ENCODE data around the gene GDPD5.

GDPD5 gene
- total RNA-seq = 107 to 125 reads per million in 2 donors

DNA sequence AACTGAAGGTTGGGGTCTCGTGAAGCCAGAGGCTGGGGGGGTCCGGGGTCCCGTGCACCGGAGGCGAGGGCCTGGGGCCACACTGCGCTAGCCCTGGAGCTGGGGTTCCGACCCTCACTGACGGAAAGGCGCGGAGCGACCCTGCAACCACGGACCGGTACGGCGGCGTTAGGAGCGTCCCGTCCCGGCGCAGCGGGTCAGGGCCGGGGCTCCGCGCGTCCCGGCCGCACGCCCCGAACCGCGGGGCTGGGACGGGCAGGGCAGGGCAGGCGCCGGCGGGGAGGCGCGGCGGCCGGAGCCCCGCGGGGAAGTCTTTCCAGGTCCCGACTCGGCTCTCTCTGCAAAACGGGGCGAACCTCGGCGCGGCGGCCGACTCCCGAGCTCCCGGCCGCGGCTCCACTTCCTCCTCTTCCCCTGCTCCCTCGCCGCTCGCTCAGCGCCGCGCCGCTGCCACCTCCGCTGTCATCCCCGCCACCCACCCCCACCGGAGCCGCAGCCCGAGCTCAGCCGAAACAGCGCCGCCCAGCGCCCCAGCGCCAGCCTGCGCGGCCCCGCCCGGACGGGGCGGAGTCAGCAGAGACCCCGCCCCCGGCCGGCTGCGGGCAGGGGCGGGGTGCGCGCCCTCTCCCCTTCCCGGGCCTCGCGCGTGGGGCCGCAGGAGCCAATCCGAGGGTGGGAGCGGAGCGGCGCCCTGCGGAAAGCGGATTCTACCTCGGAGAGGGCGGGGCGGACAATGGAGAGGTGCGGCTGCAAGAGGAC is at the start of gene GDPD5:
Gene GDPD5 (minus strand): TSS at position 509 of the 759 bp plus-strand sequence. CDS start 48,206 bp downstream, outside the sequence.
- DNase-seq = peak; percentile 79 to 94 (median 83)

- no peak for DNase-seq
Observed at GRCh38 chr11:75574698-75575602, 49.2 kb upstream of the GDPD5 start.

- no peak for DNase-seq
Observed at GRCh38 chr11:75572744-75573143, 47.0 kb upstream of the GDPD5 start.

GRCh38 chr11:75571625-75572024 is 45.9 kb upstream of the GDPD5 start:
- no peak for DNase-seq

GRCh38 chr11:75570559-75571139 is 44.9 kb upstream of the GDPD5 start:
- no peak for DNase-seq

- no peak for DNase-seq
Observed at GRCh38 chr11:75568616-75569219, 43.0 kb upstream of the GDPD5 start.

DNA sequence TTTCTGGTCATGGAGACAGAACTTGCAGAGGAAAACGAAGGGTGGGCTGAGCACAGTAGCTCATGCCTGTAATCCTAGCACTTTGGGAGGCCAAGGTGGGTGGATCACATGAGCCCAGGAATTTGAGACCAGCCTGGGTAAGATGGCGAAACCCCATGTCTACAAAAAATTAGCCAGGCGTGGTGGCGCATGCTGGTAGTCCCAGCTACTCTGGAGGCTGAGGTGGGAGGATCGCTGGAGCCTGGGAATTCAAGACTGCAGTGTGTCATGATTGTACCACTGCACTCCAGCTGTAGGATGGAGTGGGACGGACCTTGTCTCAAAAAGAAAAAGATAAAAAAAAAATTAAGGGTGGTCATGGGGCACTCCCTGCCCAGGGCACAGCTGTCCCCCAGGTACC is 42.2 kb upstream of the GDPD5 start:
- DNase-seq = no peak

DNA sequence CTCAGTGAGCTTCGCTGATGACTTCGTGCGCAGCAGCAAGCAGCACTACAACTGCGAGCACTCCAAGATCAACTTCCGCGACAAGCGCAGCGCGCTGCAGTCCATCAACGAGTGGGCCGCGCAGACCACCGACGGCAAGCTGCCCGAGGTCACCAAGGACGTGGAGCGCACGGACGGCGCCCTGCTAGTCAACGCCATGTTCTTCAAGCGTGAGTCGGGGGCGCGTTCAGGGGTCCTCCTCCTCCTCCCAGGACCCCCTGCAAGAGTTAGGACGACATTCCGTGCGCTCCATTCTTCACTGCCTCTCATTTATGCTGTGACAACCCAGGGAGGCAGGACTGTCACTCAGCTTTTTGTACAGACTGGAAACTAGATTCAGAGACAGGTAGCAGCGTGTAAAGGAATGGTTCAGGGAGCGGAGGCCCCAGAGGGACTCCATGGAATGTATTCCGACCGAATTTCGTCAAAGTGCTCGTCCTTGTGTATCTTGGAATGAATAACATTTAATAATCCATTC is 41.1 kb upstream of the GDPD5 start:
- no peak for DNase-seq

DNA sequence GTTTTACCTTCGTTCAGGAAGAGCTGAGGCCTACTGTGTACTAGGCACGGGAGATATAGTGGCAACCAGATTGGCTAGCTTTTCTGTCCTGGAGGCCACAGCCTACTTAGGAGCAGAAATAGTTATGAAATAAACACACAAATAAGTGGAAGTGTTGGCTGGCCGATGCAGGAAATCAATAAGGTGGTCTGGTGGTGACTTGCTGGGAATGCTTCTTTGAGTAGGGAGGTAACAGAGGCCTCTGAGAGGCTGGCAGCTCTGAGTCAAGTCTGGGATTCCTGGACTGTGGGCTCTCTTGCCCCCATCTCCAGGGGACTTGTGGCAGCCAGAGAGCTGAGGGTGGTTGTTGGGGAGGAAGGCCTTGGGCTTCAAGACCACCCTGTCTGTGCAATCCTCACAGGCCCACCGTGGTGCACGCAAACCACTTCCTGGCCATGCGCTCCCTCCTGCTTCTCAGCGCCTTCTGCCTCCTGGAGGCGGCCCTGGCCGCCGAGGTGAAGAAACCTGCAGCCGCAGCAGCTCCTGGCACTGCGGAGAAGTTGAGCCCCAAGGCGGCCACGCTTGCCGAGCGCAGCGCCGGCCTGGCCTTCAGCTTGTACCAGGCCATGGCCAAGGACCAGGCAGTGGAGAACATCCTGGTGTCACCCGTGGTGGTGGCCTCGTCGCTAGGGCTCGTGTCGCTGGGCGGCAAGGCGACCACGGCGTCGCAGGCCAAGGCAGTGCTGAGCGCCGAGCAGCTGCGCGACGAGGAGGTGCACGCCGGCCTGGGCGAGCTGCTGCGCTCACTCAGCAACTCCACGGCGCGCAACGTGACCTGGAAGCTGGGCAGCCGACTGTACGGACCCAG is 40.4 kb upstream of the GDPD5 start:
- no peak for DNase-seq

- DNase-seq = no peak
Observed at GRCh38 chr11:75565221-75565814, 39.6 kb upstream of the GDPD5 start.

GRCh38 chr11:75563978-75564552 is 38.3 kb upstream of the GDPD5 start:
- no peak for DNase-seq

DNA sequence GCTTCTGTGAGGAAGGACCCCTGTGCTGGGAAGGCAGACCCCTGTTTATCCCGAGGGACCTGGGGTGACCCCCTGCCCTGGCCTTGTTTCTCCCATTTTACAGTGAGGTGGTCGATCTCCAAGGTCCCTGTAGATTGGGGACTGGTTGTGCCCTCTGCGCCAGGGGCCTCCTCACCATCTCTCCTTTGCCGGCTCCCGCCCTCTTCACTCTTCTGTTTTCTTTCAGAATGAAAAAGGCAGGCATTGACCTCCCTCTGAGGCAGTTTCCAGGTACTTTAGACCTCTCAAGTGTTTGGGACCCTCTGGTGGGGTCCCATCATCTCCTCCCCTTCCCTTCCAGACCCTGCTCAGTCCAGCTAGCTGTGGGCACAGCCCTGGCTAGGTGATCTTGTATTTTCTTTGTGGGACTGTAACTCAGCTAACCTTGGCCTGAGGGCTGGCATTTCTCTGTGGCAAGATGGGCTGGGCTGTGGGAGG is 37.8 kb upstream of the GDPD5 start:
- no peak for DNase-seq

GRCh38 chr11:75562836-75563484 is 37.2 kb upstream of the GDPD5 start:
- DNase-seq = no peak

DNA sequence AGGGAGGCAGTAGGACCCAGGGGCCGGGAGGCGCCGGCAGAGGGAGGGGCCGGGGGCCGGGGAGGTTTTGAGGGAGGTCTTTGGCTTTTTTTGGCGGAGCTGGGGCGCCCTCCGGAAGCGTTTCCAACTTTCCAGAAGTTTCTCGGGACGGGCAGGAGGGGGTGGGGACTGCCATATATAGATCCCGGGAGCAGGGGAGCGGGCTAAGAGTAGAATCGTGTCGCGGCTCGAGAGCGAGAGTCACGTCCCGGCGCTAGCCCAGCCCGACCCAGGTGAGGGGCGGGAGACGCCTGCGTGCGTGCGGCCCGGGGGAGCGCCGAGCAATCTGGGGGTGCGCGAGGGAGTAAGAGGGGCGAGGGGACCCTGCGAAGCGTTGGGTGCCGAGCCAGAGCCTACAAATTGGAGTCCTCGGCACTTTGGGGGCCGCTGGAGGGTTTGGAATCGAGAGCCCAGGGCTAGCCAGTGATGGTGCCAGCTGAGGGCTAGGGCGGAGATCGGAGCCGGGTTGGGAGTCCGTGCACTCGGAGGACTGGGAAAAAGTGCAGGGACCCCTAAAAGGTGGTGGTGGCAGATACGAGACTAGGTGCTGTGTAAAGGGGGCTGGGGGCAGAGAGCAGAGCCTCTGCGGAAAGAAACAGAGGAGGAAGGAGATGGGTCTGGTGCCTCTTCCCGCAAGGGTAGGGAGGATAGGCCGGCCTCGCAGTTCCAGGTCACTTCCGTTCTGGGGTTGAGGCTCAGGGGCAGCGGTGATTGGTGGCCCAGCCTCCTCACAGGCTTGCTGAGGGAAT is 36.5 kb upstream of the GDPD5 start, which contains the start of gene SERPINH1:
Gene SERPINH1 (plus strand): TSS at position 206 of the 788 bp plus-strand sequence. CDS start 4,097 bp downstream, outside the sequence.
- peak in 4 of 5 experiments; percentile 47 to 81 (median 55) for DNase-seq

- no peak for DNase-seq
Observed at GRCh38 chr11:75561426-75562047, 35.8 kb upstream of the GDPD5 start.

- no peak for DNase-seq
Observed at GRCh38 chr11:75560644-75561043, 34.9 kb upstream of the GDPD5 start.

- DNase-seq = no peak
Observed at GRCh38 chr11:75558939-75559843, 33.5 kb upstream of the GDPD5 start.

All from T-helper 2 cell (primary cell).